Measurements from ENCODE around the gene MGST3.
"Not testable (repeated sequence)": the region's sequence is repeated elsewhere in the genome, so short reads cannot be mapped to it uniquely, and the experiment has no call there.

Gene MGST3

DNA sequence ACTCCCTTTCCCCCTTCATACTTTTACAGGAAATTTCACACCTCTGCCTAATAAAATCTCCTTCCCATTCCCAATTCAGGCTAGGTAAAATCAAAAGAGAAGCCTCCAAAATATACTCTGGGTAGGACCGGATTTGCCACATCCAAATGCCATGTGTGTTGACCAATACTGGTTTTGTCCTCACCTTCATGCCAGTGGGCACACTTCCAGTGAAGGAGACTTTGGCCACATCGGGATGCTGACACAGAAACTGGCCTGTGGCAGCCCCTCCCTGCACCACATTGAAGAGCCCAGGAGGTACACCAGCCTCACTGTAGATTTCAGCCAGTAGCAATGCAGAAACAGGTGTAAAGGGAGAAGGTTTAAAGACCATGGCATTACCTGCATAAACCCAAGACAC, 49.3 kb downstream of the MGST3 start:
- TF ChIP-seq, protein P1, sequence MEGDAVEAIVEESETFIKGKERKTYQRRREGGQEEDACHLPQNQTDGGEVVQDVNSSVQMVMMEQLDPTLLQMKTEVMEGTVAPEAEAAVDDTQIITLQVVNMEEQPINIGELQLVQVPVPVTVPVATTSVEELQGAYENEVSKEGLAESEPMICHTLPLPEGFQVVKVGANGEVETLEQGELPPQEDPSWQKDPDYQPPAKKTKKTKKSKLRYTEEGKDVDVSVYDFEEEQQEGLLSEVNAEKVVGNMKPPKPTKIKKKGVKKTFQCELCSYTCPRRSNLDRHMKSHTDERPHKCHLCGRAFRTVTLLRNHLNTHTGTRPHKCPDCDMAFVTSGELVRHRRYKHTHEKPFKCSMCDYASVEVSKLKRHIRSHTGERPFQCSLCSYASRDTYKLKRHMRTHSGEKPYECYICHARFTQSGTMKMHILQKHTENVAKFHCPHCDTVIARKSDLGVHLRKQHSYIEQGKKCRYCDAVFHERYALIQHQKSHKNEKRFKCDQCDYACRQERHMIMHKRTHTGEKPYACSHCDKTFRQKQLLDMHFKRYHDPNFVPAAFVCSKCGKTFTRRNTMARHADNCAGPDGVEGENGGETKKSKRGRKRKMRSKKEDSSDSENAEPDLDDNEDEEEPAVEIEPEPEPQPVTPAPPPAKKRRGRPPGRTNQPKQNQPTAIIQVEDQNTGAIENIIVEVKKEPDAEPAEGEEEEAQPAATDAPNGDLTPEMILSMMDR (IDR thresholded peaks at IDR 0.05; ENCODE audit: low read depth, low read length), result no peak
- H3K4me3 ChIP-seq (ENCODE audit: low read depth, low read length), result no peak overlapping the region

DNA sequence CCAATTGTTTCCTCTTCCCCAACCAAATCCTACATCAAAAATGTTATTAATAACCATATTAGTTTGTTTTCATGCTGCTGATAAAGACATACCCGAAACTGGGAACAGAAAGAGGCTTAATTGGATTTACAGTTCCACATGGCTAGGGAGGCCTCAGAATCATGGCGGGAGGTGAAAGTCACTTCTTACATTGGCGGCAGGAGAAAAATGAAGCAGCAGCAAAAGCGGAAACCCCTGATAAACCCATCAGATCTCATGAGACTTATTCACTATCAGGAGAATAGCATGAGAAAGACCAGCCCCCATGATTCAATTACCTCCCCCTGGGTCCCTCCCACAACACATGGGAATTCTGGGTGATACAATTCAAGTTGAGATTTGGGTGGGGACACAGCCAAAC, 49.7 kb downstream of the MGST3 start:
- not testable (repeated sequence) for H3K4me3 ChIP-seq (ENCODE audit: low read depth, low read length)

DNA sequence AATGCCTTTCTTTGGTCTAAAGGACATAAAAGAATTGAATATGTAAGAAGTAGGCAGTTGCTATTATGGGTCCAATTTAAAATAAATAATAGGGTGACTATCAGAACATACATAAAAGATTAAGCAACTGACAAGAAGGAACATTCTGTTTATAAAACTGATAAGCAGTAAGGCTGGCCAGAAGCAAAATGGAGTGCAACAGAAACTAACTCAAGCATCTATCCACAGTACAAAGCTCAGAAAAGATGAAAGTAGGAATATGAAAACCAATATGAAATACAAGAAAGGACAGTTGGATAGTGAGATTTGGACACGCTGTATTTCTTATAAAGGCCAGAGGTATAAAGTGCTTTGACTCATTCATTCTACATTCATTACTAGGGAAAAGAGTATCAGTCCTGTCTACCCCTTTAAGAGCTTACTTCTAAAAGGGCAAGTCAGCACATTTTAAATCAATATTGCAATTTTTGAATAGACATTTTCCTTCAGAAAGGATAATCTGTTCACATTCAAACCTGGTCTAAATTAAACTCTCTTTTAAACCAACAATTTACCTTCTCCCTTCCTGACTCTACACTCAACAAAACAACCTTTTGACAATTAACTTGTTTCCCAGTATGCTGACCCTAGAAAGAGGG, 52.9 kb downstream of the MGST3 start:
- no peak overlapping the region for H3K4me3 ChIP-seq (ENCODE audit: low read depth, low read length)
- TF ChIP-seq, protein P1 (IDR thresholded peaks at IDR 0.05; ENCODE audit: low read depth, low read length), result no peak

DNA sequence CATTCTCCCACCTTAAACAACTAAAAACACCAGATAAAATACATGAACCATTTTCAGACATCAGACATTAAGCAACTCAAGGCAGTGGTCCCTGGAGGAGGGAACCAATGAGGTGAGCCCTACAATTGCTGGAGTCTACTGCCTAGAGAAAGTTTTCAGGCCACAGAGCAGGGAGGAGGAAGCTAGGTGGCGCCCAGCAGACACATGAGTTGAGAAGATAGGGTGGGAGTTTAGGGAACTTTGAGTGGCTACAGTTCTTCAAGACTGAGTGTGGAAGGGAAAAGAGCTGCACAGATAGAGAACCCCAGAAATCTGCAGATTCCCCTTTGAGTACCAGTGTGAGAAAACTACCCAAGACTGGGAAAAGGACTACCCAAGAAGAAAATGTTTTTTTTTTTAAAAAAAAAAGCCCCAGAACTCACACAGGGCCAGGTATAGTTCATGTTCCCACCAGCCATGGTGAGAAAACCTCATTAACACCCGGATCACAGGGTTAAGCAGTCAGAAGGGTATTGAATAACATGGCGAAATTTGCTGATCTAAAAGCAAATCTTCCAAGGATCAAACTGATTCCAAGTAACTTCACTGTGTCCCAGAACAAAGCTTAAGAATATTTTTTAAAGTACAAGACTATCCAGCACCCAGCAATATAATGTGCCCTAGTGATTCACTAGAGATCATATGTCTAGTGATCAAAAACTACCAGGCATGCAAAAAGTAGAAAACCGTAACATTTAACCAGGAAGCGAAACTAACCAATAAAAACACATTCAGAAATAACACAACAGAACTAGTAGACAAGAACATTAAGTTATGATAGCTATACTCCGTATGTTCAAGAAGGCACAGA, 55.3 kb downstream of the MGST3 start:
- TF ChIP-seq, protein P1 (IDR thresholded peaks at IDR 0.05; ENCODE audit: low read depth, low read length), result no peak
- H3K4me3 ChIP-seq (ENCODE audit: low read depth, low read length), result no peak overlapping the region

DNA sequence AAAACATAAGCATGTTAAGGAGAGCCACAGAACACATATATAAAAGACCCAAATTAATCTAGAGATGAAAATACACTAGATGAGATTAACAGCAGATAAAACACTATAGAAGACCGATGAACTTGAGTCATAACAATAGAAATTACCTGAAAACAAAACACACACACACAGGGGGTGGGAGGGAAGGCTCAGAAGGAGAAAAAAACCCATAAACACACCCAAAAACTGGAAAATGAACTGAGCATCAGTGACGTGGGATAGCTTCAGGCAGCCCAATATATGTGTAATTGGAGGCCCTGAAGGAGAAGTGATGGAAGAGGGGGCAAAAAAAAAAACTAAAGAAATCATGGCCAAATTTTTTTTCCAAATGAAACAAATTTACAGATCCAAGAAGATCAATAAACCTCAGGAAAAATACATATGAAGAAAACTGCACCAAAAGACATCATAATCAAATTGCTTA, 56.0 kb downstream of the MGST3 start:
- TF ChIP-seq, protein P1 (IDR thresholded peaks at IDR 0.05; ENCODE audit: low read depth, low read length), result no peak

DNA sequence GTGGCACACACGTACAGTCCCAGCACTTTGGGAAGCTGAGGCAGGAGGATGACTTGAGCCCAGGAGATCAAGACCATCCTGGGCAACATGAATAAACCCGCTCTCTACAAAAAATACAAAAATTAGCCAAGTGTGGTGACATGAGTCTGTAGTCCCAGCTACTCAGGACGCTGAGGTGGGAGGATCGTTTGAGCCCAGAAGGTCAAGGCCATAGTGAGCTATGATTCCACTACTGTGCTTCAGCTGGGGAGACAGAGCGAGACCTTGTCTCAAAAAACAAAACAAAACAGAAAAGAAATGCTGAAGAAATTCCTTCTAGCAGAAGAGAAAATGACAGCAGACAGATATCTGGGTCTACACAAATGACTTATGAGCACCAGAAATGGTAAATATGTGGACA, 57.0 kb downstream of the MGST3 start:
- TF ChIP-seq, protein P1 (IDR thresholded peaks at IDR 0.05; ENCODE audit: low read depth, low read length), result no peak
- H3K4me3 ChIP-seq (ENCODE audit: low read depth, low read length), result no peak overlapping the region

More for the DNA sequence above, 56.0 kb downstream of the MGST3 start:
- no peak overlapping the region for H3K4me3 ChIP-seq (ENCODE audit: low read depth, low read length)

DNA sequence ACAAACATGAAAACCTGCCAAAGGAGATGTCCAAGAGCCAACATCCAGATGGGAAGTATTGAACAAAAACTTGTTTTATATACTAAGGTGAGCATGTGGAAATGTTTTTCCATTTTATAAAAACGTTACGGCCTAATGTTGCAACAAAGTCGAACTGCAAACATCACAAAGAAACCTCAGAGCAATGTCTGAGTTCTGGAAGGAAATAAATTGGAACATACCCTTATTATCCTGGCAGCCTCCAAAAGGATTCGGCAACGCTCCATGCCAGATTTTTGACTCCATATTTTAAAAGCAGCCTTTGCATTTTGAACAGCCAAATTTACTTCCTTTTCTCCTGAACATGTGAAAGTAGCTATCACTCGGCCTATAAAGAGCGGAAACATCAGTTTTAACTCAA, 64.0 kb downstream of the MGST3 start:
- TF ChIP-seq, protein P1 (IDR thresholded peaks at IDR 0.05; ENCODE audit: low read depth, low read length), result no peak
- H3K4me3 ChIP-seq (ENCODE audit: low read depth, low read length), result no peak overlapping the region

Data from WI38 (cell line).